GM12878 (cell line): ENCODE measurements around the gene CHERP. TPM values are rescaled to one million over a fixed set of nuclear protein-coding genes. Genes with fewer than 3 reads are reported as not detected.

Source experiments
- ATAC-seq: fragments of 200-7000 bp; cut with Tn5 transposase; 3 replicates; pipeline ENCODE4 v1.9.1; 2020; ENCODE audit warnings: mild to moderate bottlenecking, moderate library complexity
- BruUV-seq: library from RNA; stranded (reverse); fragments of 400-500 nt; replicated peaks from 2 replicates; lab custom pipeline; 2021; lab: Mats Ljungman, UMichigan
- CTCF ChIA-PET: fragments of 300-600 bp; sonication (Branson Sonifier 250); formaldehyde crosslinking; extraction: SDS; loops from one replicate; lab custom pipeline; 2021; ENCODE audit warnings: inconsistent platforms; lab: Yijun Ruan, JAX
- POLR2A ChIA-PET: fragments of 350-600 bp; formaldehyde crosslinking; extraction: SDS; loops from one replicate; lab custom pipeline; 2021; ENCODE audit warnings: inconsistent platforms; lab: Charles Lee
- RAD21 ChIA-PET: fragments of 300-600 bp; sonication (Branson Sonifier 250); formaldehyde crosslinking; loops from one replicate; lab custom pipeline; 2023; ENCODE audit warnings: antibody characterized with exemption; ENCODE audit not compliant: unreplicated experiment; lab: Charles Lee
- SMC1A ChIA-PET: fragments of 300-600 bp; sonication (Branson Sonifier 250); formaldehyde crosslinking; loops from one replicate; lab custom pipeline; 2023; ENCODE audit not compliant: unreplicated experiment, uncharacterized antibody; lab: Charles Lee
- DNase-seq: peaks from one replicate; pipeline ENCODE4 v3.0.0-alpha.2; 2011; ENCODE audit warnings: low read depth, low spot score
- FAIRE-seq: peaks from 3 replicates; lab custom pipeline; 2011; peaks lifted over from hg19 to GRCh38; lab: Jason Lieb, UNC
- H2AFZ ChIP-seq: 2 replicates; pipeline ENCODE4 v1.6.0; 2011; ENCODE audit warnings: low read depth, low read length, control low read depth; ENCODE audit not compliant: control insufficient read depth
- H3K27ac ChIP-seq: 2 replicates; pipeline ENCODE4 v1.5.1; 2011; ENCODE audit warnings: control low read depth; ENCODE audit not compliant: control insufficient read depth, insufficient read depth
- H3K27me3 ChIP-seq, 2 experiments: replicated peaks in 1 of 2; 2 replicates each; pipeline versions ENCODE4 v1.6.0 to v1.6.1; 2011; ENCODE audit warnings: low read length in 1 of 2; ENCODE audit not compliant: control insufficient read depth in 2 of 2, insufficient read depth in 2 of 2
- H3K36me3 ChIP-seq, 2 experiments: 2 replicates each; pipeline ENCODE4 v1.5.1; 2011; ENCODE audit warnings: low read length in 1 of 2; ENCODE audit not compliant: control insufficient read depth in 2 of 2, insufficient read depth in 2 of 2
- H3K4me1 ChIP-seq: 2 replicates; pipeline ENCODE4 v1.6.1; 2011; ENCODE audit warnings: mild to moderate bottlenecking, low read length, moderate library complexity, mixed read lengths; ENCODE audit not compliant: control insufficient read depth, insufficient read depth
- H3K4me2 ChIP-seq: 2 replicates; pipeline ENCODE4 v1.6.0; 2011; ENCODE audit warnings: control low read depth; ENCODE audit not compliant: control insufficient read depth, insufficient read depth
- H3K4me3 ChIP-seq: fragments of 200-600 bp; sonication (generic); 2 replicates; pipeline ENCODE4 v1.5.1; 2016
- H3K79me2 ChIP-seq: 2 replicates; pipeline ENCODE4 v1.6.0; 2011; ENCODE audit warnings: low read length; ENCODE audit not compliant: control insufficient read depth, insufficient read depth
- H3K9ac ChIP-seq: 2 replicates; pipeline ENCODE4 v1.8.0; 2011; ENCODE audit warnings: low read length, control low read depth, mixed read lengths; ENCODE audit not compliant: control insufficient read depth, insufficient read depth
- H3K9me3 ChIP-seq: replicated peaks from 3 replicates; pipeline ENCODE4 v1.5.1; 2011; ENCODE audit warnings: mild to moderate bottlenecking, low read length; ENCODE audit not compliant: control insufficient read depth, insufficient read depth
- H4K20me1 ChIP-seq: 2 replicates; pipeline ENCODE4 v1.6.0; 2011; ENCODE audit not compliant: control insufficient read depth, insufficient read depth
- EGR1 ChIP-seq, 2 experiments: IDR thresholded peaks; 1 replicate in 1 of 2; 2 replicates in 1 of 2; pipeline ENCODE4 v1.6.1; 2011 to 2012; ENCODE audit warnings: low read depth in 2 of 2, low read length in 2 of 2, borderline replicate concordance in 1 of 2, mild to moderate bottlenecking in 1 of 2, moderate library complexity in 1 of 2
- HDAC6 ChIP-seq: fragments of 200-600 bp; sonication (generic); IDR thresholded peaks from one replicate; pipeline ENCODE4 v1.8.0; 2017; ENCODE audit warnings: antibody characterized with exemption; ENCODE audit not compliant: unreplicated experiment
- JUND ChIP-seq: IDR thresholded peaks from 2 replicates; pipeline ENCODE4 v1.6.1; 2012; ENCODE audit warnings: low read depth, mild to moderate bottlenecking, low read length, improper control_type of control experiment, moderate library complexity
- MEF2B ChIP-seq: fragments of 450-650 bp; IDR thresholded peaks from 2 replicates; pipeline ENCODE4 v1.6.1; 2018; ENCODE audit warnings: mild to moderate bottlenecking, moderate library complexity; ENCODE audit not compliant: partially characterized antibody, poor library complexity, severe bottlenecking
- MYC ChIP-seq: IDR thresholded peaks from 2 replicates; pipeline ENCODE4 v1.6.1; 2011; ENCODE audit warnings: mild to moderate bottlenecking, low read length, moderate library complexity, inconsistent platforms; ENCODE audit not compliant: insufficient read depth, insufficient replicate concordance, insufficient read length, severe bottlenecking
- POLR2A ChIP-seq: IDR thresholded peaks from 2 replicates; pipeline ENCODE4 v1.6.1; 2011; ENCODE audit warnings: low read depth, mild to moderate bottlenecking, low read length
- RAD51 ChIP-seq: fragments of 450-650 bp; IDR thresholded peaks from 2 replicates; pipeline ENCODE4 v1.6.1; 2016; ENCODE audit warnings: moderate library complexity, mild to moderate bottlenecking, inconsistent platforms
- SRF ChIP-seq, 2 experiments: IDR thresholded peaks; 2 replicates each; pipeline ENCODE4 v1.6.1; 2011; ENCODE audit warnings: low read depth in 2 of 2, low read length in 2 of 2, mild to moderate bottlenecking in 1 of 2, moderate library complexity in 1 of 2
- ZNF217 ChIP-seq: fragments of 450-650 bp; IDR thresholded peaks from 2 replicates; pipeline ENCODE4 v1.6.1; 2017; ENCODE audit warnings: antibody characterized with exemption, mild to moderate bottlenecking
- WGBS: methylation state at CpG from one replicate; pipeline ENCODE4 v1.1.6; 2016; ENCODE audit warnings: low lambda C conversion rate; ENCODE audit not compliant: insufficient replicate concordance, insufficient coverage; ENCODE audit errors: missing lambda C conversion rate; 5-methylcytosine and 5-hydroxymethylcytosine counted together
- in situ Hi-C: fragments of 300-500 bp; cut with MboI; formaldehyde crosslinking; loops from 9 replicates; pipeline ENCODE4 v1.14.3; 2018; ENCODE audit warnings: mixed read lengths
- intact Hi-C: fragments of 100-400 bp; cut with micrococcal nuclease; formaldehyde crosslinking; loops from one replicate; pipeline ENCODE4 v1.14.2; 2022; ENCODE audit not compliant: unreplicated experiment
- polyA plus RNA-seq, 11 experiments: library from polyadenylated mRNA; depleted of rRNA in 4 of 11; unstranded in 6 of 11; stranded (reverse) in 5 of 11; fragments of >200 nt; fragmentation: Nextera tagmentation in 4 of 11; fragmentation: Illumina TruSeq in 1 of 11; extraction: Ambion mirVana in 4 of 11; extraction: Trizol in 1 of 11; gene quantifications; 1 replicate in 1 of 11; 2 replicates in 10 of 11; pipeline versions ENCODE4 v1.2.1 to v1.2.3, GENCODE V29; 2011 to 2016; ENCODE audit warnings: inconsistent platforms in 2 of 11, missing spikeins in 2 of 11, low read depth in 1 of 11
- total RNA-seq, 4 experiments: library from RNA; depleted of rRNA in 3 of 4; stranded (reverse); fragments of >200 nt in 3 of 4; fragmentation: Illumina TruSeq in 1 of 4; extraction: Trizol in 1 of 4; gene quantifications; 2 replicates each; pipeline versions ENCODE4 v1.2.1 to v1.2.3, GENCODE V29; 2013 to 2021
- TF ChIP-seq, protein P1 (sequence below): fragments of 450-650 bp; IDR thresholded peaks from 2 replicates; pipeline ENCODE4 v1.6.1; 2014; ENCODE audit warnings: mild to moderate bottlenecking

Gene CHERP
- total and polyA plus RNA-seq, 10 of the 15 experiments (the other 5 are each of a cell fraction or from before 2014, with no cell fraction given): 0.66 to 65.3 (median 12.2) TPM

DNA sequence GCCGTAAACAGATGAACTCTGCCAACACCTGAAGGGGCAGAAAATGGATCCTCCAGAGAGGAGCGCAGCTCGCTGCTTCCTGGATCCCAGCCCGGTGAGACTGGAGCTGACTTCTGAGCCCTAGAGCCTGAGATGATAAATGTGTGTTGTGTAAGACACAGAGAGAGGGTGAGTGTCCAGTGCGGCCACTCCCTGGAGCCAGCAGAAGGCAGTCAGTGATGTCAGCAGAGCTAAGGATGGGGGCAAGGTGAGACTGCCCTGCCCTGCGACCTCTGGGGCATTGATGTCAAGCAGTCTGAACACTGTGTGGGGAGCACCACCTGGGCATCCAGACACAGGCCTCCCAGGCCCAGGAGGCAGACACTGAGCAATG, 39.7 kb upstream of the CHERP start:
- ATAC-seq (no peak), DNase-seq (no peak)
- Histone ChIP-seq H4K20me1 (no peaks in the 10 kb centered on the region; the same call in 1 of the 2 replicates), H3K27me3 (no peaks in the 10 kb centered on the region), H3K9ac (no peak overlapping the region), H3K4me2 (peak overlapping the region; percentile 46; the same call in 1 of the 2 replicates), H3K4me3 (no peak overlapping the region)
- CTCF ChIA-PET: interaction anchor here (1.2 to 1.7 kb wide), 2 partner anchors 12 to 43 kb away, joined by 3 to 6 read pairs; no protein-coding TSS in a partner anchor
- WGBS: 66% methylated on average over 6 of the region's 6 CpGs
- intact Hi-C loops: no loop called here
- BruUV-seq: no TSS peak
- no peak for TF ChIP-seq HDAC6
- TF ChIP-seq MEF2B: peak; percentile 25
- TF ChIP-seq, all 136 proteins: peak for 1
- in situ Hi-C loops: loop anchor here (25.0 kb wide), 1 partner anchor 1995 kb away; the partner anchor contains the start of gene CLEC17A
- POLR2A ChIA-PET: interaction anchor here (1.1 to 6.8 kb wide), 4 partner anchors 7 to 87 kb away, joined by 4 to 93 read pairs (median 6); partner anchors contain the start of gene SLC35E1
- SMC1A ChIA-PET: interaction anchor here (0.7 to 1.6 kb wide), 3 partner anchors 8 to 38 kb away, joined by 3 to 4 read pairs (median 3); partner anchors contain the start of gene SLC35E1
- H3K9me3 ChIP-seq: no peaks in the 10 kb centered on the region
- RAD21 ChIA-PET: interaction anchor here (1.0 to 1.6 kb wide), 3 partner anchors 9 to 137 kb away, joined by 3 to 5 read pairs (median 4); partner anchors contain the start of gene SLC35E1
- H3K79me2 ChIP-seq: peaks cover 94% of the 10 kb centered on the region
- FAIRE-seq: no peak
- H3K27ac ChIP-seq: peak overlapping the region; percentile 50
- peaks cover 23 to 25% of the 10 kb centered on the region in 2 experiments for H3K36me3 ChIP-seq
- no peak overlapping the region for H2AFZ ChIP-seq
- peaks cover 45% of the 10 kb centered on the region for H3K4me1 ChIP-seq

DNA sequence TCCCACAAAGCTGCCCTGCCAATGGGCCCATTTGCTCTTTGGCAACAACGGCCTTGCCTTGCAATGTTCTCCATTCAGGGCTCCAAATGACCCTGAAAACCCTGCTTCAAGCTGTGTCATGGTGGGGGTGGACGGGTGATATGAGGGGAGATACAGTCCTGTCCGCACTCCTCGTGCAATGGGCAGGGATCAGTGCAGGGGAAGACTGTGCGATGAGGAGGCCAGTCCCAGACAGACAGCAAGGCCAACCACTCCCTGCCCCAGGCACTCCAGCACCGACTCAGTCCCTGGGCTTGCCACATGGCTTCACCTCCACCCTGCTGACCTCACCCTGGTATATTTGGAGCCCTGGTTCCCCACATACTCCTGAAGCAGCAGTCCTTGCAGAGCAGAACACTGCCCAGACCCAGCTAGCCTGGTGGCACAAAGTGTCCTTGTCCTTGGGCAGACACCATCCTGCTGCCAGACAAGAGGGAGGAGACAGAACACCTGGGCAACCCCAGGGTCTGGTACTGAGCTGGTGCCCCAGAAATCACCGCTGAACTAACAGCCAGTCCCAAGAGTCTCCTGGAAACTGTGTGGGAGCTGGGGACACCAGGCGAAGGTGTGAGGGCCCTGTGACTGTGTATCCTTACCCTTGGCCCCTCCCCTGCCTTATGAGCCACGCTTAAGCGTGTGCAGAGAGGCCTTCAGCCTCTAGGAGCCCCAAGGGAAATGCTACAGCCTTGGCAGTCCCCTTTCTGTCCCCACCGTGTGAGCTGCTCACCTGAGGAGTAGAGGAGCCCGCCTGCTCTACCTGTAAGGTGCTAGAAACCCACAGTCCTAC, 39.1 kb upstream of the CHERP start:
- CTCF ChIA-PET: interaction anchor here (1.2 to 1.7 kb wide), 3 partner anchors 12 to 44 kb away, joined by 3 to 6 read pairs (median 3); no protein-coding TSS in a partner anchor
- TF ChIP-seq POLR2A (peak; percentile 29; the same call in 1 of the 2 replicates), MYC (no peak), ZNF217 (no peak), JUND (no peak), EGR1 (IDR thresholded peaks at IDR 0.05; ENCODE audit: borderline replicate concordance in 1 of 2, low read depth in 2 of 2, low read length in 2 of 2) (no peak), SRF (IDR thresholded peaks at IDR 0.05; ENCODE audit: low read depth in 2 of 2, low read length in 2 of 2) (no peak), RAD51 (no peak)
- TF ChIP-seq, protein P1, sequence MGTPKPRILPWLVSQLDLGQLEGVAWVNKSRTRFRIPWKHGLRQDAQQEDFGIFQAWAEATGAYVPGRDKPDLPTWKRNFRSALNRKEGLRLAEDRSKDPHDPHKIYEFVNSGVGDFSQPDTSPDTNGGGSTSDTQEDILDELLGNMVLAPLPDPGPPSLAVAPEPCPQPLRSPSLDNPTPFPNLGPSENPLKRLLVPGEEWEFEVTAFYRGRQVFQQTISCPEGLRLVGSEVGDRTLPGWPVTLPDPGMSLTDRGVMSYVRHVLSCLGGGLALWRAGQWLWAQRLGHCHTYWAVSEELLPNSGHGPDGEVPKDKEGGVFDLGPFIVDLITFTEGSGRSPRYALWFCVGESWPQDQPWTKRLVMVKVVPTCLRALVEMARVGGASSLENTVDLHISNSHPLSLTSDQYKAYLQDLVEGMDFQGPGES: no peak

More for the DNA sequence above, 39.1 kb upstream of the CHERP start:
- Histone ChIP-seq H3K9ac (no peak overlapping the region), H3K4me3 (no peak overlapping the region), H3K4me1 (peaks cover 40% of the 10 kb centered on the region), H4K20me1 (no peaks in the 10 kb centered on the region; the same call in 1 of the 2 replicates), H3K36me3 (peaks cover 25 to 29% of the 10 kb centered on the region in 2 experiments), H3K79me2 (peaks cover 94% of the 10 kb centered on the region), H3K9me3 (no peaks in the 10 kb centered on the region), H3K4me2 (no peak overlapping the region; the same call in 1 of the 2 replicates), H3K27ac (peak overlapping the region; percentile 50), H2AFZ (no peak overlapping the region), H3K27me3 (no peaks in the 10 kb centered on the region)
- RAD21 ChIA-PET: interaction anchor here (1.0 to 1.6 kb wide), 3 partner anchors 9 to 137 kb away, joined by 3 to 5 read pairs (median 4); partner anchors contain the start of gene SLC35E1
- DNase-seq: no peak
- intact Hi-C loops: no loop called here
- in situ Hi-C loops: loop anchor here (25.0 kb wide), 1 partner anchor 1994 kb away; the partner anchor contains the start of gene CLEC17A
- SMC1A ChIA-PET: interaction anchor here (0.6 to 1.6 kb wide), 3 partner anchors 7 to 81 kb away, joined by 3 to 4 read pairs (median 3); partner anchors contain the start of gene SLC35E1
- no peak for ATAC-seq
- 37% methylated on average over 12 of the region's 12 CpGs for WGBS
- FAIRE-seq: no peak
- POLR2A ChIA-PET: interaction anchor here (0.6 to 1.3 kb wide), 6 partner anchors 9 to 543 kb away, joined by 3 to 6 read pairs (median 4); partner anchors contain the start of gene SLC35E1
- BruUV-seq: no TSS peak
